Activated CD8-positive, alpha-beta T cell treated with anti-CD3 and anti-CD28 coated beads for 36 hours (primary cell): ENCODE results near the gene PAK5. TPM values are rescaled to one million over a fixed set of nuclear protein-coding genes. Genes with fewer than 3 reads are reported as not detected.

Source experiments
- ATAC-seq: fragments of 200-7000 bp; cut with Tn5 transposase; one replicate; pipeline ENCODE4 v1.10.0; 2021; ENCODE audit warnings: mild to moderate bottlenecking, moderate library complexity
- CTCF ChIA-PET: fragments of 350-600 bp; sonication (Branson Sonifier 250); formaldehyde crosslinking; loops from one replicate; lab custom pipeline; 2021; ENCODE audit warnings: antibody characterized with exemption; lab: Charles Lee
- POLR2A ChIA-PET: fragments of 350-600 bp; sonication (Branson Sonifier 250); formaldehyde crosslinking; loops from one replicate; lab custom pipeline; 2021; ENCODE audit warnings: antibody characterized with exemption; lab: Charles Lee
- DNase-seq: peaks from one replicate; pipeline ENCODE4 v3.0.0-alpha.2; 2020
- H3K27ac Mint-ChIP-seq: one replicate; pipeline ENCODE4 v1.8.0; 2021; ENCODE audit warnings: mild to moderate bottlenecking, mixed read lengths
- H3K27me3 Mint-ChIP-seq: one replicate; pipeline ENCODE4 v1.8.0; 2021; ENCODE audit warnings: mixed read lengths
- H3K36me3 Mint-ChIP-seq: one replicate; pipeline ENCODE4 v1.8.0; 2021; ENCODE audit warnings: low read depth, mixed read lengths
- H3K4me1 Mint-ChIP-seq: one replicate; pipeline ENCODE4 v1.8.0; 2021; ENCODE audit warnings: low read depth, mixed read lengths
- H3K4me3 Mint-ChIP-seq: one replicate; pipeline ENCODE4 v1.8.0; 2021; ENCODE audit warnings: mild to moderate bottlenecking, moderate library complexity, mixed read lengths
- H3K9me3 Mint-ChIP-seq: one replicate; pipeline ENCODE4 v1.8.0; 2021; ENCODE audit warnings: mixed read lengths
- intact Hi-C: fragments of 100-400 bp; cut with micrococcal nuclease; formaldehyde crosslinking; loops from one replicate; pipeline ENCODE4 v1.10.0; 2022
- total RNA-seq, 2 experiments: library from RNA; stranded (reverse); gene quantifications; one replicate each; pipeline ENCODE4 v1.2.3, GENCODE V29; 2021
- TF ChIP-seq, protein P1 (sequence below): fragments of 200-600 bp; IDR thresholded peaks from one replicate; pipeline ENCODE4 v1.8.0; 2022; ENCODE audit warnings: antibody characterized with exemption, mild to moderate bottlenecking

Gene PAK5
- total RNA-seq, 2 experiments from 2014 or later, result not detected

GRCh38 chr20:9672027-9672426 is 166.8 kb downstream of the PAK5 start:
- ATAC-seq (no peak), DNase-seq (no peak)
- Mint-ChIP-seq H3K4me3 (no peak overlapping the region), H3K27ac (no peak overlapping the region), H3K4me1 (no peaks in the 10 kb centered on the region), H3K27me3 (no peaks in the 10 kb centered on the region), H3K9me3 (no peaks in the 10 kb centered on the region), H3K36me3 (no peaks in the 10 kb centered on the region)
- intact Hi-C loops, result no loop called here
- ChIA-PET CTCF (no interaction called here), POLR2A (no interaction called here)
- TF ChIP-seq, protein P1, sequence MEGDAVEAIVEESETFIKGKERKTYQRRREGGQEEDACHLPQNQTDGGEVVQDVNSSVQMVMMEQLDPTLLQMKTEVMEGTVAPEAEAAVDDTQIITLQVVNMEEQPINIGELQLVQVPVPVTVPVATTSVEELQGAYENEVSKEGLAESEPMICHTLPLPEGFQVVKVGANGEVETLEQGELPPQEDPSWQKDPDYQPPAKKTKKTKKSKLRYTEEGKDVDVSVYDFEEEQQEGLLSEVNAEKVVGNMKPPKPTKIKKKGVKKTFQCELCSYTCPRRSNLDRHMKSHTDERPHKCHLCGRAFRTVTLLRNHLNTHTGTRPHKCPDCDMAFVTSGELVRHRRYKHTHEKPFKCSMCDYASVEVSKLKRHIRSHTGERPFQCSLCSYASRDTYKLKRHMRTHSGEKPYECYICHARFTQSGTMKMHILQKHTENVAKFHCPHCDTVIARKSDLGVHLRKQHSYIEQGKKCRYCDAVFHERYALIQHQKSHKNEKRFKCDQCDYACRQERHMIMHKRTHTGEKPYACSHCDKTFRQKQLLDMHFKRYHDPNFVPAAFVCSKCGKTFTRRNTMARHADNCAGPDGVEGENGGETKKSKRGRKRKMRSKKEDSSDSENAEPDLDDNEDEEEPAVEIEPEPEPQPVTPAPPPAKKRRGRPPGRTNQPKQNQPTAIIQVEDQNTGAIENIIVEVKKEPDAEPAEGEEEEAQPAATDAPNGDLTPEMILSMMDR, result no peak

- Mint-ChIP-seq H3K27ac (no peak overlapping the region), H3K9me3 (no peaks in the 10 kb centered on the region), H3K36me3 (no peaks in the 10 kb centered on the region), H3K27me3 (no peaks in the 10 kb centered on the region), H3K4me1 (no peaks in the 10 kb centered on the region), H3K4me3 (no peak overlapping the region)
- DNase-seq, result no peak
- ATAC-seq, result no peak
- intact Hi-C loops, result no loop called here
- ChIA-PET POLR2A (no interaction called here), CTCF (interaction anchor here (1.4 kb wide), 1 partner anchor 10 kb away, joined by 3 read pairs; no protein-coding TSS in a partner anchor)
- TF ChIP-seq, protein P1, result no peak
Measured at GRCh38 chr20:9668381-9668780, 170.5 kb downstream of the PAK5 start.

DNA sequence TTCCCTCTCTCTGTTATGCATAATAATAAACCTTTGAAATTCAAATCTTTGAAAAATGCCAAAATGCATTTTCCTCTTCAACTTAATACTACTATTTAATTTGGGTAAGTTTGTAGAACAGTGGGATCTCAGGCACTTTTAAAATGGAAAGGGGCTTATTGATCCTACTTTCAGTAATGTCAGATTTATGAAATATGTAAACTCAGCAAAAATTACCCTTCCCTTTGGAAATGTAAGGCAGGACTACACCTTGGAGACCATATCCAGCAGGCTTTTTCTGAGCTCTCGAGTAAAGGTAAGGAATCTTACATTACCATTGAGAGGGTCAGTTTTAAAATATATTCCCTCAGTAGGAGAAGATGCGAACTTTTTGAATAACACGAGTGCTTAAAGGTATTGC is 175.5 kb downstream of the PAK5 start:
- TF ChIP-seq, protein P1, result no peak
- H3K9me3 Mint-ChIP-seq, result peaks cover 3% of the 10 kb centered on the region
- no peak for DNase-seq
- H3K27me3 Mint-ChIP-seq, result no peaks in the 10 kb centered on the region
- H3K27ac Mint-ChIP-seq, result no peak overlapping the region
- H3K36me3 Mint-ChIP-seq, result no peaks in the 10 kb centered on the region
- ChIA-PET CTCF (no interaction called here), POLR2A (no interaction called here)
- H3K4me1 Mint-ChIP-seq, result no peaks in the 10 kb centered on the region
- no peak for ATAC-seq
- H3K4me3 Mint-ChIP-seq, result no peak overlapping the region
- intact Hi-C loops, result no loop called here

- peak; percentile 13 for DNase-seq
- CTCF ChIA-PET, result no interaction called here
Measured at GRCh38 chr20:9660236-9660868, 178.5 kb downstream of the PAK5 start.

GRCh38 chr20:9647741-9648140 is 191.1 kb downstream of the PAK5 start:
- no peaks in the 10 kb centered on the region for H3K9me3 Mint-ChIP-seq
- H3K4me1 Mint-ChIP-seq, result no peaks in the 10 kb centered on the region
- ChIA-PET CTCF (interaction anchor here (0.8 kb wide), 1 partner anchor 265 kb away, joined by 3 read pairs; no protein-coding TSS in a partner anchor), POLR2A (no interaction called here)
- DNase-seq (no peak), ATAC-seq (no peak)
- intact Hi-C loops, result no loop called here
- H3K27ac Mint-ChIP-seq, result no peak overlapping the region
- H3K27me3 Mint-ChIP-seq, result no peaks in the 10 kb centered on the region
- H3K36me3 Mint-ChIP-seq, result no peaks in the 10 kb centered on the region
- TF ChIP-seq, protein P1, result no peak
- no peak overlapping the region for H3K4me3 Mint-ChIP-seq

More at GRCh38 chr20:9660236-9660868, 178.5 kb downstream of the PAK5 start:
- no peaks in the 10 kb centered on the region for H3K4me1 Mint-ChIP-seq
- H3K36me3 Mint-ChIP-seq, result no peaks in the 10 kb centered on the region
- intact Hi-C loops, result no loop called here
- POLR2A ChIA-PET, result no interaction called here
- H3K4me3 Mint-ChIP-seq, result no peak overlapping the region
- no peak overlapping the region for H3K27ac Mint-ChIP-seq
- TF ChIP-seq, protein P1, result no peak
- H3K27me3 Mint-ChIP-seq, result no peaks in the 10 kb centered on the region
- ATAC-seq, result no peak
- H3K9me3 Mint-ChIP-seq, result peaks cover 3% of the 10 kb centered on the region
